Esophagus squamous epithelium (tissue), 4 donors: ENCODE measurements around the gene OPCML.

Source experiments
- POLR2A ChIP-seq, 4 donors: fragments of 450-650 bp; IDR thresholded peaks; one replicate each; pipeline ENCODE4 v1.6.1; 2017; ENCODE audit warnings: antibody characterized with exemption in 4 of 4, mild to moderate bottlenecking in 4 of 4, moderate library complexity in 3 of 4
- TF ChIP-seq, protein P1 (sequence below), 6 experiments: fragments of 450-650 bp in 4 of 6; fragments of 200-600 bp in 2 of 6; sonication (generic) in 2 of 6; IDR thresholded peaks; one replicate each; pipeline ENCODE4 v1.5.1; 2016 to 2019; ENCODE audit warnings: antibody characterized with exemption in 6 of 6, mild to moderate bottlenecking in 4 of 6, moderate library complexity in 4 of 6

DNA sequence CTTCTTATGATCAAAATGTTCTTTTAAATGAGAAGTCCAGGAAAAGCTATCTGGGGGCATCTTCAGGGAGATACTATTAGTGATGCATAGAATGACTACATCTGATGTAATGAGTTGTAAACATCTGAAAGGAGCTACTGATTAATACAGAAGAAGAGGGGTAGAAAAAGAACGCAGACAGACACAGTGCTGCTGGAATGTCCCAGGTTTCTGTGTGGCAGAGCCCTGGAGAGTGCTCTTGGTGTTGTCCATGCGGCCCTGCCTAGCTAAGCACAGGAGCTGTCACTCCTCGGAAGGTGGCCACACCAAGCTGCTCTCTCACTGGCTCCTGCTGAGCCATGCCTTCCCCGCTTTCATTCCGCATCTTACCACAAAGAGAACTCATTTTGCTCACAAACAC lies 768.8 kb downstream of the OPCML start:
- no peak for TF ChIP-seq POLR2A (IDR thresholded peaks at IDR 0.05)
- TF ChIP-seq, protein P1, sequence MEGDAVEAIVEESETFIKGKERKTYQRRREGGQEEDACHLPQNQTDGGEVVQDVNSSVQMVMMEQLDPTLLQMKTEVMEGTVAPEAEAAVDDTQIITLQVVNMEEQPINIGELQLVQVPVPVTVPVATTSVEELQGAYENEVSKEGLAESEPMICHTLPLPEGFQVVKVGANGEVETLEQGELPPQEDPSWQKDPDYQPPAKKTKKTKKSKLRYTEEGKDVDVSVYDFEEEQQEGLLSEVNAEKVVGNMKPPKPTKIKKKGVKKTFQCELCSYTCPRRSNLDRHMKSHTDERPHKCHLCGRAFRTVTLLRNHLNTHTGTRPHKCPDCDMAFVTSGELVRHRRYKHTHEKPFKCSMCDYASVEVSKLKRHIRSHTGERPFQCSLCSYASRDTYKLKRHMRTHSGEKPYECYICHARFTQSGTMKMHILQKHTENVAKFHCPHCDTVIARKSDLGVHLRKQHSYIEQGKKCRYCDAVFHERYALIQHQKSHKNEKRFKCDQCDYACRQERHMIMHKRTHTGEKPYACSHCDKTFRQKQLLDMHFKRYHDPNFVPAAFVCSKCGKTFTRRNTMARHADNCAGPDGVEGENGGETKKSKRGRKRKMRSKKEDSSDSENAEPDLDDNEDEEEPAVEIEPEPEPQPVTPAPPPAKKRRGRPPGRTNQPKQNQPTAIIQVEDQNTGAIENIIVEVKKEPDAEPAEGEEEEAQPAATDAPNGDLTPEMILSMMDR (IDR thresholded peaks at IDR 0.05): no peak
